Kidney (tissue), 14 donors: ENCODE results near the gene ANAPC16. TPM values are rescaled to one million over a fixed set of nuclear protein-coding genes. Genes with fewer than 3 reads are reported as not detected.
A peak's percentile ranks its signal among the peaks of the same experiment; 100 is the strongest.
"Not testable (repeated sequence)": the region's sequence is repeated elsewhere in the genome, so short reads cannot be mapped to it uniquely, and the experiment has no call there.

Source experiments
- DNase-seq, 5 donors: peaks; one replicate each; pipeline ENCODE4 v3.0.0-alpha.2; 2013 to 2020
- FAIRE-seq: peaks from 2 replicates; lab custom pipeline; 2012; peaks lifted over from hg19 to GRCh38; lab: Jason Lieb, UNC
- H3K27ac ChIP-seq, 2 donors: one replicate each; pipeline ENCODE4 v1.7.0; 2013; ENCODE audit warnings: low read depth in 2 of 2, low read length in 2 of 2, inconsistent platforms in 1 of 2
- H3K27me3 ChIP-seq: one replicate; pipeline ENCODE4 v1.7.1; 2013; ENCODE audit warnings: low read length, inconsistent platforms; ENCODE audit not compliant: control insufficient read depth, insufficient read depth
- H3K36me3 ChIP-seq, 3 donors: one replicate each; pipeline versions ENCODE4 v1.7.0 to v1.7.1; 2013; ENCODE audit warnings: low read length in 3 of 3, control low read depth in 1 of 3, inconsistent platforms in 1 of 3; ENCODE audit not compliant: insufficient read depth in 3 of 3, control insufficient read depth in 2 of 3
- H3K4me1 ChIP-seq, 3 donors: one replicate each; pipeline versions ENCODE4 v1.7.0 to v1.7.1; 2013; ENCODE audit warnings: low read length in 3 of 3, inconsistent platforms in 1 of 3, low read depth in 1 of 3; ENCODE audit not compliant: control insufficient read depth in 2 of 3, insufficient read depth in 2 of 3
- H3K4me3 ChIP-seq, 3 donors: one replicate each; pipeline versions ENCODE4 v1.7.0 to v1.8.1; 2013; ENCODE audit warnings: low read length in 3 of 3, control low read depth in 1 of 3, inconsistent platforms in 1 of 3
- H3K9ac ChIP-seq, 3 donors: one replicate each; pipeline versions ENCODE4 v1.7.0 to v1.7.1; 2013; ENCODE audit warnings: low read length in 3 of 3, control low read depth in 1 of 3, inconsistent platforms in 1 of 3
- H3K9me3 ChIP-seq, 3 donors: one replicate each; pipeline versions ENCODE4 v1.7.0 to v1.7.1; 2013; ENCODE audit warnings: low read length in 3 of 3, control low read depth in 1 of 3, inconsistent platforms in 1 of 3; ENCODE audit not compliant: control insufficient read depth in 2 of 3, insufficient read depth in 1 of 3
- intact Hi-C: fragments of 100-400 bp; cut with DNase I; formaldehyde crosslinking; loops from one replicate; pipeline ENCODE4 v1.11.1; 2022
- polyA plus RNA-seq: library from polyadenylated mRNA; stranded (reverse); fragments of 350-450 nt; fragmentation: Illumina TruSeq; extraction: RNeasy Lipid Tissue Mini Kit (QIAGEN cat#74804); gene quantifications from one replicate; pipeline ENCODE4 v1.2.3, GENCODE V29; 2014; ENCODE audit warnings: low read depth, low replicate concordance; ENCODE audit not compliant: insufficient read depth
- total RNA-seq: library from RNA; stranded (reverse); fragmentation: NEBNext Ultra II Directional; extraction: Animal tissue kit (Norgen Biotek cat#: 25700); gene quantifications from one replicate; pipeline ENCODE4 v1.2.1, GENCODE V29; 2021
- TF ChIP-seq, protein P1 (sequence below): IDR thresholded peaks from 3 replicates; pipeline ENCODE4 v1.5.1; 2012; ENCODE audit warnings: mild to moderate bottlenecking, moderate library complexity, borderline replicate concordance; ENCODE audit not compliant: insufficient read depth; ENCODE audit errors: extremely low read depth
- donor health status: control.
- donor health status: control.
- donor health status: control.
- donor health status: control.
- donor health status: control.
- donor health status: DM: yes; HTN: yes; CAD: no.
- donor health status: Normal renal cell carcinoma (clear cell type).

The ANAPC16 gene
- total and polyA plus RNA-seq, 2 donors from 2014 or later, result 132 to 210 TPM

DNA sequence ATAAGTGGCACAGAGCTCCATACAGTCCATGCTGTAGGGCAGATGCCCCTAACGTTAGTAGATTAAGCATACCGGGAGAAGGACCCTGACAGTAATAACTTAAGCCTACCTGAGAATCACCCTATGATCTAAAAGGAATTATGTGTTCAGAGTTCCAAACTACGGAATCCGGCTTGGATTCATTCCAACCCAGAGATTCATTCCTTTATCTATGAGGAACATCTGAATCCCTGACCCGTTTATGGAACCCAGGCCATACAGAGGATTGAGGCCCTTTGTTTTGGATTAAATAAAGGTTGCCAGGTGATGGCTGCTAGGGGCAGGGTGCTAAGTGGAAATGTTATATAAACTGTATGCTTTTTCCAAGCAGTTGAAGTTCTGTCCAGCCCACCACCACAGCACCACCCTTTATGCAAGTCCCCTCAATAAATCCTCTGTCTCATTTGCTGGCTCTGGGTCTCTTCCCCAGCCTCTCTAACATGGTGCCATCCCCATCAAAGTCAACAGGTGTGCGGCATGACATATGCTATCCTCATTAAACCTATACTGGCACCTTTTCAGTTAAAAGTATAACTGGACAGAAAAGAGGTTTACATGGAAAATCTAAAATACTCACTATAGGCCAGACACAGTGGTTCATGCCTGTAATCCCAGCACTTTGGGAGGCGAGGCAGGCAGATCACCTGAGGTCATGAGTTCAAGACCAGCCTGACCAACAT, 9.1 kb upstream of the ANAPC16 start:
- Histone ChIP-seq H3K27ac (no peak overlapping the region), H3K27me3 (no peaks in the 10 kb centered on the region), H3K9ac (no peak overlapping the region), H3K9me3 (no peaks in the 10 kb centered on the region), H3K4me3 (no peak overlapping the region), H3K36me3 (peaks cover 0 to 27% (median 12%) of the 10 kb centered on the region in 3 donors), H3K4me1 (no peaks in the 10 kb centered on the region)
- intact Hi-C loops, result no loop called here
- DNase-seq (no peak), FAIRE-seq (no peak)
- TF ChIP-seq, protein P1, sequence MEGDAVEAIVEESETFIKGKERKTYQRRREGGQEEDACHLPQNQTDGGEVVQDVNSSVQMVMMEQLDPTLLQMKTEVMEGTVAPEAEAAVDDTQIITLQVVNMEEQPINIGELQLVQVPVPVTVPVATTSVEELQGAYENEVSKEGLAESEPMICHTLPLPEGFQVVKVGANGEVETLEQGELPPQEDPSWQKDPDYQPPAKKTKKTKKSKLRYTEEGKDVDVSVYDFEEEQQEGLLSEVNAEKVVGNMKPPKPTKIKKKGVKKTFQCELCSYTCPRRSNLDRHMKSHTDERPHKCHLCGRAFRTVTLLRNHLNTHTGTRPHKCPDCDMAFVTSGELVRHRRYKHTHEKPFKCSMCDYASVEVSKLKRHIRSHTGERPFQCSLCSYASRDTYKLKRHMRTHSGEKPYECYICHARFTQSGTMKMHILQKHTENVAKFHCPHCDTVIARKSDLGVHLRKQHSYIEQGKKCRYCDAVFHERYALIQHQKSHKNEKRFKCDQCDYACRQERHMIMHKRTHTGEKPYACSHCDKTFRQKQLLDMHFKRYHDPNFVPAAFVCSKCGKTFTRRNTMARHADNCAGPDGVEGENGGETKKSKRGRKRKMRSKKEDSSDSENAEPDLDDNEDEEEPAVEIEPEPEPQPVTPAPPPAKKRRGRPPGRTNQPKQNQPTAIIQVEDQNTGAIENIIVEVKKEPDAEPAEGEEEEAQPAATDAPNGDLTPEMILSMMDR, result no peak

DNA sequence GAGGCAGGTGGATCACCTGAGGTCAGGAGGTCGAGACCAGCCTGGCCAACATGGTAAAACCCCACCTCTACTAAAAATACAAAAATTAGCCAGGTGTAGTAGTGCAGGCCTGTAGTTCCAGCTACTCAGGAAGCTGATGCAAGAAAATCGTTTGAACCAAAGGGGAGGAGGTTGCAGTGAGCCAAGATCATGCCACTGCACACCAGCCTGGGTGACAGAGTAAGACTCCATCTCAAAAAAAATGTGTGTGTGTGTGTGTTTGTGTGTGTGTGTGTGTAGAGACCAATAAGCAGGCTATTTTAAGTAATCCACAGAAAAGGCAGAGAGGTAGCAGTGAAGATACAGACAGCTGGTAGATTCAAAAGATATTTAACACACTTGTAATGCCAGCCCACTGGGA, 7.3 kb upstream of the ANAPC16 start:
- FAIRE-seq, H3K4me1 ChIP-seq, H3K27me3 ChIP-seq, H3K4me3 ChIP-seq, H3K27ac ChIP-seq, intact Hi-C loops, H3K9ac ChIP-seq, H3K9me3 ChIP-seq, DNase-seq: not testable (repeated sequence)
- H3K36me3 ChIP-seq, result peaks cover 0 to 20% (median 11%) of the 10 kb centered on the region in 3 donors

DNA sequence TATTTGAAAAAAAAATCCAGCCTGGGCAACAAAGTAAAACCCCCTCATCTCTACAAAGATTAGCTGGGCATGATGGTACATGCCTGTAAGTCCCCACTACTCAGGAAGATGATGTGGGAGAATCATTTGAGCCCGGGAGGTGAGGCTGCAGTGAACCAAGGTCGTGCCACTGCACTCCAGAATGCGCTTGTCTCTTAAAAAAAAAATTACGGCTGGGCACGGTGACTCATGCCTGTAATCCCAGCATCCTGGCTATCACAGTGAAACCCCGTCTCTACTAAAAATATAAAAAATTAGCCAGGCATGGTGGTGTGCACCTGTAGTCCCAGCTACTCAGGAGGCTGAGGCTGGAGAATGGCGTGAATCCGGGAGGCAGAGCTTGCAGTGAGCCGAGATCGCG, 4.4 kb upstream of the ANAPC16 start:
- H3K9me3 ChIP-seq, H3K4me3 ChIP-seq, H3K4me1 ChIP-seq, DNase-seq, FAIRE-seq, H3K27ac ChIP-seq, intact Hi-C loops, H3K9ac ChIP-seq, H3K27me3 ChIP-seq: not testable (repeated sequence)
- H3K36me3 ChIP-seq, result peaks cover 0 to 20% (median 11%) of the 10 kb centered on the region in 3 donors

DNA sequence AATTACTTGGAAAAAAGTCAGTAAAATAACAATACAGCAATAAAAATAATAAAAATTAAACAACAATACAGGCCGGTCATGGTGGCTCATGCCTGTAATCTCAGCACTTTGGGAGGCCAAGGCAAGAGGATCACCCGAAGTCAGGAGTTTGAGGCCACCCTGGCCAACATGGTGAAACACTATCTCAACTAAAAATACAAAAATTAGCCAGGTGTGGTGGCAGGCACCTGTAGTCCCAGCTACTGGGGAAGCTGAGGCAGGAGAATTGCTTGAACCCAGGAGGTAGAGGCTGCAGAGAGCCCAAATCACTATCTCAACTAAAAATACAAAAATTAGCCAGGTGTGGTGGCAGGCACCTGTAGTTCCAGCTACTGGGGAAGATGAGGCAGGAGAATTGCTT, 4.0 kb upstream of the ANAPC16 start:
- H3K9ac ChIP-seq, DNase-seq, H3K27me3 ChIP-seq, H3K9me3 ChIP-seq, H3K4me1 ChIP-seq, intact Hi-C loops, H3K4me3 ChIP-seq, H3K27ac ChIP-seq, FAIRE-seq: not testable (repeated sequence)
- peaks cover 0 to 20% (median 9%) of the 10 kb centered on the region in 3 donors for H3K36me3 ChIP-seq

DNA sequence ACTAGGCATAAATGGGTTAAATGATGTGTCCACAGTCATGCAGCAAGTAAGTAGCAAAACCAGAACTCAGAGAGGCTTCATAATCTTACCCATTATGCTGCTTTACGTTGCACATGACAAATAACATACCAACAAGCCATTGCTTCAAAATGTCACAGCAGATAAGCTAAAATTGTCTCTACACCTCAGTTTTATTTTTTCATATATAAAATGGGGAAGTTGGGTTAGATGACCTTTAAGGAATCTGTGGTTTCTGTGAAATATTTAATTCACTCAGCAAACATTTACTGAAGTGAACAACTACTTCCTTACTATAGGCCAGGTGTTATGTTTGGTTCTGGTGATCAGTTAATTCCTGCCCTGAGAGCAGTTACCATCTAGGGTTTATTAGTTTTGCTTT, 2.5 kb downstream of the ANAPC16 start:
- FAIRE-seq (no peak), DNase-seq (no peak)
- Histone ChIP-seq H3K9ac (no peak overlapping the region), H3K9me3 (no peaks in the 10 kb centered on the region), H3K27ac (peak overlapping the region in 1 of 2 donors; percentile 70), H3K4me3 (peak overlapping the region in 1 of 3 donors; percentile 2), H3K27me3 (no peaks in the 10 kb centered on the region), H3K36me3 (peaks cover 0 to 5% (median 0%) of the 10 kb centered on the region in 3 donors), H3K4me1 (peaks cover 2 to 19% (median 6%) of the 10 kb centered on the region in 3 donors)
- intact Hi-C loops, result no loop called here
- TF ChIP-seq, protein P1, result no peak
